GM18873 (cell line): ENCODE data around the gene VIPR2.

Experiments
- ATAC-seq: cut with Tn5 transposase; IDR thresholded peaks from one replicate; pipeline ENCODE4 v1.9.1; 2021; ENCODE audit warnings: mild to moderate bottlenecking, moderate library complexity, moderate number of reproducible peaks; ENCODE audit not compliant: unreplicated experiment, low FRiP score

The VIPR2 gene

DNA sequence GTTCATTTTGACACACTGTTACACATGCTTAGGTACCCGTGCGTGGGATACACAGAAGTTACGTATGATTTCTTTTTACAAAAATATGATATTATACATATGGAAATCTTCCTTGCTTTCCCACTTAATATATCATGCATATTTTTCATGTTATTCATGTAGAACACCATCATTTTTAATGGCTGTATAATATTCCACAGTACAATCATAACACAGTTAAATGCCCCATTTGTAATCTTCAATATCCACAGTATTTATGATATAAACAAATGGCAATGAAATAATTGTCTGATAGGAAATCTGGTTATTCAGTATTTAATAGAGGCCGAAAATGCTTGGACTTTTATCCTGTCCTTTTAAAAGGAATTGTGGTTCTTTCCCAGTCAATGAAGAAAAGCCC is 23.2 kb downstream of the VIPR2 start:
- no peak for ATAC-seq

DNA sequence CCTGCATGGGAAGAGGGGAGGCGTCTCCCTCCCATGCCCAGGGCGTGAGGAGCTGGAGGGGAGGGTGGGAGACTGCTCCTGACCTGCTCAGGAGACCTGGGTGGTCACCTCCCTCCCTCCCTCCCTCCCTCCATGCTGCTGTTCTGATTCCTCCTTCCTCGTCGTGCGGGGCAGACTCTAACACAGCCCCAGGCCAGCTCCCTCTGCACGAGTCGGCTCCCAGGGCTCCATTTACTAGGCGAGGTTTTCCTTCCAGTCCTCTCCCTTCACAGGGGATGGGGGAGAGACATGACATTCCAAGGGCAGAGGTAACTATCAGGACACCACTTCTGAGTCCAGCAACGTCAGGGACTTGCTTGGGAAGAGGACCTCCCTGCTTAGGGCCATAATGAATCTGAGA is 23.6 kb downstream of the VIPR2 start:
- ATAC-seq, result no peak

- no peak for ATAC-seq
Observed at GRCh38 chr7:159120540-159120919, 24.1 kb downstream of the VIPR2 start.

- ATAC-seq, result no peak
Observed at GRCh38 chr7:159119851-159120539, 24.7 kb downstream of the VIPR2 start.

DNA sequence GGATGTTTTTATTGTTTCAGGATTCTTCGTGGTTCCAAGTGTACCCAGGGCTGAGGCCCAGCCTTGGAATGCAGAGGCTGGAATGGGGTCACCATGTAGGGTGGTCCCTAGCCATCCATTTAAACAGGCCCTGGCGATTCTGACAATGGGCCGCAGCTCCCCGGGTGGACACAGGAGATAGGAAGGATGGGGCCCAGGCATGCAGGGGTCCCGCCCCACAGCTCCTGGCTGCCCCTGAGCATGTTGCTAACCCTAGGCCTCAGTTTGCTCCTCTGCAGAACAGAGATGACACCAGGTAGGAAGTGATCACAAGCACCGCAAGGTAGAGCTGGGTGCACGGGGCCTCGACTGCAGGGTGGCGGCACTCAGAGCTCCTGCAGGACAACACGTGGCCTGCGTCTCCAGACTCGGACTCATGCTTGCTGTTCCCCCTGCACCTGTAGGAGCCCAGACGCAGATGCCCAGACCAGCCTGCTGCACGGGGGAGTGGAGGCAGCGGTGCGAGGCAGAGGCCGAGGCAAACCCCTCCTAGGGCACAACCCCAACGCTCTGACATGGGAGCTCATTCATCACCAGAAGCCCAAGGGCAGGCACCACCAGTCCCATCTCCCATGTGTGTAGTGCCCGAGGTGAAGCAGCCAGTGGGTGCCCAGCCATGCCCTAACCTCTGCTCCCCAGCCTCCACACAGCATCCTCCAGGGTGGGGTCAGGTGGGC is 25.5 kb downstream of the VIPR2 start:
- no peak for ATAC-seq

- no peak for ATAC-seq
Observed at GRCh38 chr7:159118623-159119022, 26.0 kb downstream of the VIPR2 start.

- no peak for ATAC-seq
Observed at GRCh38 chr7:159118197-159118595, 26.5 kb downstream of the VIPR2 start.

GRCh38 chr7:159117366-159118196 is 27.1 kb downstream of the VIPR2 start:
- no peak for ATAC-seq

DNA sequence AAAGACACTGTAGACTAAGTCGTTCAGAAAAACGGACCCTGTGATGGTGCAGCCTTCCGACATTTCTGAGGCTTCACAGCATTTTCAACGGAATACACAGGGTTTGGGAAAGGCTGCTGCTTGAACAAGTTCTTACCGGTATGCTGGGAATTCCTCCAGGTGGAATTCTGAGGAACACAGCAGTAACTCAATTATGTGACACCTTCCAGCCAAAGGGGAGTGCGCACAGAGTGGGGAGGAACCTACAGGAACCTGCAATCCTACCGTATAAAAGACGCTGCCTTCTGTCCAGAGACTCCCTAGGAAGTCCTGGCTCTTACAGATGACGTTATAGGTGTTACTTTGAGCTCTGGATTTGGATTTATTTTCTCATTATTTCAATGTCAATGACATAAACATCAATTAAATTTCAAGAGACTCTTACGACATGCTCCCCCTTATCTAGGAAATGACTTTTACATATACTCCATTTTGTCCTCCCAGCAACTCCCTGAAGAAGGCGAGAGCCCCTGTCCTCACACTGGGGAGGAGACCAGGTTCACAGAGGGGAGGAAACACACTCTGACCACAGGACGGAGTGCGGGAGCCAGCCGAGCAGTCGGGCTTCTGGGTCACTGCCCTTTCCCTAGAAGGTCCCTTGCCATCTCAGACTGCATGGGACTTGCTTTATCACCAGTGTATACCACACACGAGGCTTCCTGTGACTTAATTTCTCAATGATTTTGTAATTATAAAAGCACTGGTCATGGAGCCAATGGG is 27.9 kb downstream of the VIPR2 start:
- ATAC-seq, result no peak

DNA sequence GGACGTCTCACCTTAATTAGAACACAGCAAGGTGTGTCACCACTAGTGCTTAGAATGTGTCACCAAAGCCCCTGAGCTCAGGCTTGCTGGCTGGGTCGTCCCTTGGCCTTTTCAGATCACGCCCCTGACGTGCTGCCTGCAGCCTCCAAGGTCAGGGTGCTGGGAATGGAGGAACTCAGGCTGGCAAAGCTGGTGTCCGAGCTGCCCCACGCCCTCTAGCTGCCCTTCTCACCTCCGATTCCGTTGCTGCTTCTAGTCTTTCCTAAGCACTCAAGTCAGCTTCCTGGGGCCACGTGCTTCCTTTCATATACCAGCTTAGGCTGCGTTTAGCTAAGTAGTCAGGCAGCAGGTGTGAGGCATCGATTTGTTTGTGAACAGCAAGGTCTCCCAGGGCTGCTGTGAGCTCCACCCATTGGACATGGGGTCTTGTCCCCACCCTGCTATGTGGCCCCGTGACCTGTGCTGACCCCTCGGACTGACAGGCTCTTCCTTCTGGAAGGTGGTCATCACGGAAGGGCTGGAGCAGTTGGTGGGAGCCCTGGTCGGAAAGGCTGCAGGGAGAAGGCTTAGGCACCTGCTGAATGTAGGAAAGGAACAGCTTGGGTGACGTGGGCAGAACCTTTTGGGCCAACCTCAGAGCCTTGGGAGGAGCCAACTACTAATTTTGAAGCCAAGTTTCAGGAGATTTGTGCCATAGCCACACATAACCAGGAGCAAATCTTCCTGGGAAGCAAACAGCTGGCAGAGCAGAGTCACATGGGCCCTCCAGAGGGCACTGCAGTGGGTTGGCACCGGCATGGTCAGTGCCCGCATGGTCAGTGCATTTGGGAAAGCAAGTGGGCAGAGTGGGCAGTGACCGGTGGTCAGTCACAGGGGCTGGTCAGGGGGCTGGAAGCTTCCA is 28.8 kb downstream of the VIPR2 start:
- no peak for ATAC-seq

DNA sequence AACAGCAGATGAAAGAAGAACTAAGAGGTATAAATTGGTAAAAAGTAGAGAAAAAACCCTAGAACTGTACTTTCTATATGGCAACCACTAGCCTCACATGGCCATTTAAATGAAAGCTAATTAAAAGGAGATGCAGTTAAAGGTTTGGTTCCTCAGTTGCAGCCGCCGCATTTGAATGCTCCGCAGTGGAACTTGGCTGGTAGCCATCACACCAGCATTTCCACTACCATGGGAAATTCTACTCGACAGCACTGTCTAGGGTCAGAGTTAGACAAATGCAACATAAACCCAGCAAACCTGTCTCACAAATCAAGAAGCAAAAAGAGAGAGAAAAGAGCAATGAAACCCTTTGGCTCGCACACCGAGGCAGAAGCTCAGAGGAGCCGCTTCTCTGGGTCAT is 29.7 kb downstream of the VIPR2 start:
- ATAC-seq, result no peak

DNA sequence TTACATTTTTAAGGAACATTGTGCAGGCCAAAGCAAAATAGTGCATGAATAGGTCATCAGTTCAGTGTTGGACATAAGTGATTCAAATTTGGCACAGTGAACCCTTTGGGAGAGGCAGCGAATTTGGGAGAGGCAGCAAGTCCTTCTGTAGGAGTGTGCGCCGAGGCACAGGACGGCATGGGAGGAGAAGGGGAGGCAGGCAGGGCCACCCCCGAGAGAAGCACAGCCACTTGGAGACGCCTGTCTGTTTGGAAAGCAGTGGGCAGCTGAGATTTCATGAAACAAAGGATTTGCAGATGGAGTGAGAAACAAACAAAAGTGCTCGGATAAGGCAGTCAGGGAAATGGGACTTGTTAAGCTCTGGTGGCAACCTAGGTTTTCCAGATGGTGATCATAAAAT is 30.6 kb downstream of the VIPR2 start:
- ATAC-seq, result no peak

DNA sequence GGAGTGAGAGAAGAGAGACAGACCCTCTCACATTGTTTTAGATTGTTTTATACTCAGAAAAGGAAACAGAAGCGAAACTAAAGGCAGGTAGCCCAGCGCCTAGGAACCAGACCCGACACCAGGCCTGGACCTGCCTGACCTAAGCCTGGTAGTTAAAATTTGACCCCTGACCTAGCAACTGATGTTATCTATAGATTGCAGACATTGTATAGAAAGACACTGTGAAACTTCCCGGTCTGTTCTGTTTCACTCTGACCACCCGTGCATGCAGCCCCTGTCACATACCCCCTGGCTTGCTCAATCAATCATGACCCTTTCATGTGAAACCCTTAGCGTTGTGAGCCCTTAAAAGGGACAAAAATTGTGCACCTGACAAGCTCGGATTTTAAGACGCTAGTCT is 31.6 kb downstream of the VIPR2 start:
- ATAC-seq, result no peak

GRCh38 chr7:159112136-159113011 is 32.3 kb downstream of the VIPR2 start:
- no peak for ATAC-seq

- ATAC-seq, result no peak
Observed at GRCh38 chr7:159109653-159110035, 35.0 kb downstream of the VIPR2 start.

- no peak for ATAC-seq
Observed at GRCh38 chr7:159108941-159109652, 35.6 kb downstream of the VIPR2 start.

DNA sequence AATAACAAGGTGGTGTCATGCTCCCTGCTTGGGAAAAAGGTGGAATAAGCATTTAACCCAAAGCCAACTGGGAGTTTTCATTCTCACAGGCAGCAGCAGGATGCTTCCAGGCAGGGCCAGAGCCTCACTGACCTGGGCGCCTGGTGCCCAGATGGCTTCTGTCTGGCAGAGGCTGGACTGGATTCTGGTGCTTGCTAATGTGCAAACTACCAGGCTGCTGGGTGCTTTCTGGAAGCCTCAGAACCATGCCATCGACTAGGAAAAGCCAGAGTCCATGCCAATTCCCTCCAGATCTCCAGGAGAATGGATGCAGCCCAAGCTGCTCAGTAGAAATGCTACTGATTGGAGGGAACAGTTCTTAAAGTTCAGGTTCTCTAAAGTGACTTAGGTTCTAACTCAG is 36.2 kb downstream of the VIPR2 start:
- ATAC-seq, result no peak
